T-helper 1 cell treated with Interleukin-12 subunit alpha and Interleukin-12 subunit beta and Interleukin-4 antibody, amounts not matched to agents 30 ng/mL and 1 ng/mL, for 36 hours (primary cell): ENCODE results near the gene PPARD. TPM values are rescaled to one million over a fixed set of nuclear protein-coding genes. Genes with fewer than 3 reads are reported as not detected.

Experiments
- intact Hi-C: fragments of 100-400 bp; cut with micrococcal nuclease; formaldehyde crosslinking; loops from one replicate; pipeline ENCODE4 v1.15.1; 2024
- total RNA-seq: library from RNA; stranded (reverse); gene quantifications from 2 replicates; pipeline ENCODE4 v1.2.3, GENCODE V29; 2022

The PPARD gene
- total RNA-seq, 1 donor from 2014 or later = 20.9 TPM

GRCh38 chr6:35351422-35351821 lies 9.1 kb downstream of the PPARD start:
- intact Hi-C loops = no loop called here

- intact Hi-C loops = no loop called here
Measured at GRCh38 chr6:35352735-35353134, 10.4 kb downstream of the PPARD start.

- intact Hi-C loops = no loop called here
Measured at GRCh38 chr6:35354361-35355135, 12.2 kb downstream of the PPARD start.

GRCh38 chr6:35356391-35356790 lies 14.0 kb downstream of the PPARD start:
- intact Hi-C loops = loop anchor here (2.0 kb wide), 1 partner anchor 14 kb away; no protein-coding TSS in a partner anchor

GRCh38 chr6:35357677-35358076 lies 15.3 kb downstream of the PPARD start:
- intact Hi-C loops = loop anchor here (2.0 kb wide), 1 partner anchor 13 kb away; no protein-coding TSS in a partner anchor

- intact Hi-C loops = no loop called here
Measured at GRCh38 chr6:35358086-35358485, 15.7 kb downstream of the PPARD start.

- intact Hi-C loops = no loop called here
Measured at GRCh38 chr6:35359346-35359743, 17.0 kb downstream of the PPARD start.

GRCh38 chr6:35359744-35360348 lies 17.5 kb downstream of the PPARD start:
- intact Hi-C loops = no loop called here

GRCh38 chr6:35360349-35361138 lies 18.2 kb downstream of the PPARD start:
- intact Hi-C loops = no loop called here

GRCh38 chr6:35362200-35362599 lies 19.8 kb downstream of the PPARD start:
- intact Hi-C loops = no loop called here

GRCh38 chr6:35363293-35363750 lies 21.0 kb downstream of the PPARD start:
- intact Hi-C loops = no loop called here

GRCh38 chr6:35365594-35366203 lies 23.3 kb downstream of the PPARD start:
- intact Hi-C loops = no loop called here

GRCh38 chr6:35366204-35366596 lies 23.8 kb downstream of the PPARD start:
- intact Hi-C loops = no loop called here

GRCh38 chr6:35367646-35368037 lies 25.3 kb downstream of the PPARD start:
- intact Hi-C loops = loop anchor here (2.0 kb wide), 2 partner anchors 25 to 65 kb away; no protein-coding TSS in a partner anchor

GRCh38 chr6:35368038-35368887 lies 25.9 kb downstream of the PPARD start:
- intact Hi-C loops = loop anchor here (2.0 kb wide), 2 partner anchors 25 to 65 kb away; no protein-coding TSS in a partner anchor

- intact Hi-C loops = loop anchor here (2.0 kb wide), 1 partner anchor 13 kb away; no protein-coding TSS in a partner anchor
Measured at GRCh38 chr6:35370124-35370741, 27.9 kb downstream of the PPARD start.

GRCh38 chr6:35370785-35371493 lies 28.6 kb downstream of the PPARD start:
- intact Hi-C loops = loop anchor here (2.0 kb wide), 1 partner anchor 14 kb away; no protein-coding TSS in a partner anchor

- intact Hi-C loops = loop anchor here (2.0 kb wide), 1 partner anchor 15 kb away; no protein-coding TSS in a partner anchor
Measured at GRCh38 chr6:35371494-35372262, 29.3 kb downstream of the PPARD start.
